ENCODE measurements around the gene VPS37D.
A peak's percentile ranks its signal among the peaks of the same experiment; 100 is the strongest.

Gene VPS37D

GRCh38 chr7:73623798-73624668 lies 43.6 kb upstream of the VPS37D start, which contains the start of gene MLXIPL:
TSS of gene MLXIPL (minus strand) at chr7:73624522. CDS start at chr7:73624492, 30 bp downstream.
- no peak for DNase-seq (ENCODE audit: extremely low read depth, low read depth)
- TF ChIP-seq CTCF (IDR thresholded peaks at IDR 0.05; ENCODE audit: low read depth, low read length) = no peak

- no peak for TF ChIP-seq CTCF (IDR thresholded peaks at IDR 0.05; ENCODE audit: low read depth, low read length)
- DNase-seq (ENCODE audit: extremely low read depth, low read depth) = no peak
Measured at GRCh38 chr7:73624669-73625001, 43.0 kb upstream of the VPS37D start.

GRCh38 chr7:73625276-73625675 lies 42.4 kb upstream of the VPS37D start:
- TF ChIP-seq CTCF (IDR thresholded peaks at IDR 0.05; ENCODE audit: low read depth, low read length) = no peak
- DNase-seq (ENCODE audit: extremely low read depth, low read depth) = no peak

GRCh38 chr7:73626814-73627213 lies 40.8 kb upstream of the VPS37D start:
- no peak for DNase-seq (ENCODE audit: extremely low read depth, low read depth)
- TF ChIP-seq CTCF (IDR thresholded peaks at IDR 0.05; ENCODE audit: low read depth, low read length) = peak; percentile 19

GRCh38 chr7:73628504-73628903 lies 39.1 kb upstream of the VPS37D start:
- DNase-seq (ENCODE audit: extremely low read depth, low read depth) = no peak
- no peak for TF ChIP-seq CTCF (IDR thresholded peaks at IDR 0.05; ENCODE audit: low read depth, low read length)

DNA sequence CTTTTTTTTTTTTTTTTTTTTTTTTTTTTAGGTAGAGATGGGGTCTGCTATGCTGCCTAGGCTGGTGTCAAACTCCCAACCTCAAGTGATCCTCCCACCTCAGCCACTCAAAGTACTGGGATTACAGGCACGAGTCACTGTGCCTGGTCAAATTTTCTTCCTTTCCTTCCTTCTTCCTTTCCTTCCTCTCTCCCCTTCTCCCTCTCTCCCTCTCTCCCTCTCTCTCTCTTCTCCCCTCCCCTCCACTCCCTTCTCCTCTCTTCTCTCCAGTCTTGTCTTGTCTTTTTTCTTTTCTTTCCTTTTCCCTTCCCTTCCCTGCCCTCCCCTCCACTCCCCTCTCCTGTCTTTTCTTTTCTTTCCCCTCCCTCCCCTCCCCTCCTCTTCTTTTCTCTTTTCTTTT lies 36.1 kb upstream of the VPS37D start:
- DNase-seq (ENCODE audit: extremely low read depth, low read depth) = no peak
- TF ChIP-seq CTCF (IDR thresholded peaks at IDR 0.05; ENCODE audit: low read depth, low read length) = no peak

GRCh38 chr7:73633323-73633722 lies 34.3 kb upstream of the VPS37D start:
- TF ChIP-seq CTCF (IDR thresholded peaks at IDR 0.05; ENCODE audit: low read depth, low read length) = no peak
- DNase-seq (ENCODE audit: extremely low read depth, low read depth) = no peak

All from AG09319 (cell line).